HCT116 (cell line): ENCODE results near the gene CCM2. TPM values are rescaled to one million over a fixed set of nuclear protein-coding genes. Genes with fewer than 3 reads are reported as not detected.

Experiments
- ATAC-seq: fragments of 200-7000 bp; cut with Tn5 transposase; 2 replicates; pipeline ENCODE4 v1.9.1; 2020; ENCODE audit warnings: mild to moderate bottlenecking, moderate library complexity
- BruUV-seq: library from RNA; stranded (reverse); fragments of 400-500 nt; replicated peaks from 2 replicates; lab custom pipeline; 2021; lab: Mats Ljungman, UMichigan
- CTCF ChIA-PET: fragments of 300-600 bp; sonication (Branson Sonifier 250); formaldehyde crosslinking; loops from one replicate; lab custom pipeline; 2021; ENCODE audit warnings: antibody characterized with exemption; lab: Charles Lee
- POLR2A ChIA-PET: fragments of 300-600, 350-600 bp; sonication (Branson Sonifier 250); formaldehyde crosslinking; loops from one replicate; lab custom pipeline; 2021; ENCODE audit warnings: antibody characterized with exemption; lab: Charles Lee
- RAD21 ChIA-PET, 2 experiments: fragments of 300-600 bp; sonication (Branson Sonifier 250); formaldehyde crosslinking; loops; one replicate each; lab custom pipeline; 2023; ENCODE audit warnings: low total read pairs in 2 of 2; ENCODE audit not compliant: uncharacterized antibody in 2 of 2, unreplicated experiment in 2 of 2, low non-redundant PET in 1 of 2; lab: Charles Lee
- DNase-seq: peaks from one replicate; pipeline ENCODE4 v3.0.0-alpha.2; 2010; ENCODE audit warnings: low read depth, low spot score
- H2AFZ ChIP-seq: fragments of 200-600 bp; shearing (Covaris generic), sonication (generic); 2 replicates; pipeline ENCODE4 v1.6.1; 2017; ENCODE audit warnings: low read depth, mixed run types, mixed read lengths, antibody characterized with exemption, low read length; ENCODE audit not compliant: poor library complexity, severe bottlenecking
- H3K27ac ChIP-seq: 2 replicates; pipeline ENCODE4 v1.5.1; 2012; ENCODE audit warnings: low read depth, low read length
- H3K27me3 ChIP-seq: fragments of 200-600 bp; sonication (generic); 2 replicates; pipeline ENCODE4 v1.6.1; 2016; ENCODE audit warnings: mixed run types, low read length, mixed read lengths; ENCODE audit not compliant: insufficient read depth
- H3K36me3 ChIP-seq, 2 experiments: fragments of 200-500 bp in 1 of 2; fragments of 200-600 bp in 1 of 2; sonication (Bioruptor generic) in 1 of 2; sonication (generic) in 1 of 2; 2 replicates each; pipeline versions ENCODE4 v1.5.1 to v1.6.1; 2014 to 2016; ENCODE audit warnings: low read length in 2 of 2, inconsistent platforms in 1 of 2, mixed read lengths in 1 of 2, mixed run types in 1 of 2; ENCODE audit not compliant: insufficient read depth in 2 of 2, control insufficient read depth in 1 of 2
- H3K4me1 ChIP-seq, 2 experiments: fragments of 200-600 bp in 1 of 2; sonication (generic) in 1 of 2; 2 replicates each; pipeline versions ENCODE4 v1.5.1 to v1.6.1; 2012 to 2017; ENCODE audit warnings: low read length in 2 of 2, inconsistent platforms in 1 of 2, mild to moderate bottlenecking in 1 of 2, mixed read lengths in 1 of 2, mixed run types in 1 of 2, moderate library complexity in 1 of 2; ENCODE audit not compliant: insufficient read depth in 2 of 2, control insufficient read depth in 1 of 2
- H3K4me2 ChIP-seq: fragments of 200-600 bp; sonication (generic); 2 replicates; pipeline ENCODE4 v1.6.1; 2017; ENCODE audit warnings: mixed run types, low read length, mixed read lengths
- H3K4me3 ChIP-seq, 2 experiments: fragments of 200-600 bp in 1 of 2; sonication (generic) in 1 of 2; replicated peaks in 1 of 2; 2 replicates each; pipeline ENCODE4 v1.5.1; 2011 to 2016; ENCODE audit warnings: low read length in 2 of 2, control low read depth in 1 of 2, low read depth in 1 of 2, mild to moderate bottlenecking in 1 of 2, mixed read lengths in 1 of 2, mixed run types in 1 of 2
- H3K79me2 ChIP-seq: fragments of 200-600 bp; sonication (generic); 2 replicates; pipeline ENCODE4 v1.6.1; 2017; ENCODE audit warnings: mild to moderate bottlenecking, mixed run types, low read length, moderate library complexity, mixed read lengths; ENCODE audit not compliant: insufficient read depth
- H3K9ac ChIP-seq: fragments of 200-600 bp; sonication (generic); 2 replicates; pipeline ENCODE4 v1.6.1; 2016; ENCODE audit warnings: low read length, mixed read lengths
- H3K9me2 ChIP-seq: fragments of 200-600 bp; sonication (generic), shearing (Covaris generic); 2 replicates; pipeline ENCODE4 v1.6.1; 2017; ENCODE audit warnings: mixed run types, mild to moderate bottlenecking, moderate library complexity; ENCODE audit not compliant: insufficient read depth
- H3K9me3 ChIP-seq, 2 experiments: fragments of 200-500 bp in 1 of 2; fragments of 200-600 bp in 1 of 2; sonication (Bioruptor generic) in 1 of 2; sonication (generic) in 1 of 2; 2 replicates each; pipeline ENCODE4 v1.6.1; 2014 to 2017; ENCODE audit warnings: low read length in 2 of 2, mixed read lengths in 2 of 2, inconsistent platforms in 1 of 2, low read depth in 1 of 2, mild to moderate bottlenecking in 1 of 2, mixed run types in 1 of 2, moderate library complexity in 1 of 2; ENCODE audit not compliant: control insufficient read depth in 1 of 2, insufficient read depth in 1 of 2
- H4K20me1 ChIP-seq: fragments of 200-600 bp; sonication (generic), shearing (Covaris generic); 2 replicates; pipeline ENCODE4 v1.6.1; 2017; ENCODE audit warnings: mixed run types, mild to moderate bottlenecking, moderate library complexity; ENCODE audit not compliant: insufficient read depth
- CBX3 ChIP-seq: IDR thresholded peaks from 2 replicates; pipeline ENCODE4 v1.6.1; 2012; ENCODE audit warnings: low read depth
- CEBPB ChIP-seq: IDR thresholded peaks from 2 replicates; pipeline ENCODE4 v1.6.1; 2012; ENCODE audit warnings: low read depth
- EGR1 ChIP-seq: IDR thresholded peaks from 2 replicates; pipeline ENCODE4 v1.6.1; 2012; ENCODE audit warnings: low read depth
- ELF1 ChIP-seq: IDR thresholded peaks from 2 replicates; pipeline ENCODE4 v1.6.1; 2012; ENCODE audit warnings: low read depth, borderline replicate concordance
- EZH2 ChIP-seq: fragments of 200-600 bp; sonication (generic); IDR thresholded peaks from 2 replicates; pipeline ENCODE4 v1.6.1; 2017; ENCODE audit warnings: antibody characterized with exemption, mixed run types
- FOSL1 ChIP-seq: IDR thresholded peaks from 2 replicates; pipeline ENCODE4 v1.6.1; 2012; ENCODE audit warnings: low read depth
- JUND ChIP-seq: IDR thresholded peaks from 2 replicates; pipeline ENCODE4 v1.6.1; 2012
- POLR2A ChIP-seq: IDR thresholded peaks from 2 replicates; pipeline ENCODE4 v1.7.0; 2011; ENCODE audit warnings: borderline replicate concordance; ENCODE audit not compliant: insufficient read depth, insufficient read length; ENCODE audit errors: extremely low read depth
- POLR2AphosphoS5 ChIP-seq: IDR thresholded peaks from 2 replicates; pipeline ENCODE4 v1.6.1; 2011; ENCODE audit warnings: mild to moderate bottlenecking, low read depth, low read length, moderate library complexity
- SIN3A ChIP-seq: IDR thresholded peaks from 2 replicates; pipeline ENCODE4 v1.6.1; 2012; ENCODE audit warnings: low read depth
- SP1 ChIP-seq: IDR thresholded peaks from 2 replicates; pipeline ENCODE4 v1.6.1; 2012; ENCODE audit warnings: low read depth
- TCF7L2 ChIP-seq: IDR thresholded peaks from 2 replicates; pipeline ENCODE4 v1.7.0; 2011; ENCODE audit warnings: borderline replicate concordance, inconsistent platforms; ENCODE audit not compliant: insufficient read depth, insufficient read length; ENCODE audit errors: extremely low read depth
- YY1 ChIP-seq: IDR thresholded peaks from 2 replicates; pipeline ENCODE4 v1.6.1; 2011; ENCODE audit warnings: low read length, low read depth, moderate library complexity, mild to moderate bottlenecking; ENCODE audit not compliant: insufficient replicate concordance; ENCODE audit errors: extremely low read depth
- ZNF274 ChIP-seq: fragments of 200-500 bp; sonication (Bioruptor generic); IDR thresholded peaks from 2 replicates; pipeline ENCODE4 v1.6.1; 2014; ENCODE audit warnings: mild to moderate bottlenecking, low read depth, low read length, inconsistent platforms
- intact Hi-C: fragments of 100-400 bp; cut with micrococcal nuclease; formaldehyde crosslinking; loops from 2 replicates; pipeline ENCODE4 v1.10.0; 2022
- total RNA-seq: library from RNA; stranded (reverse); gene quantifications from one replicate; pipeline ENCODE4 v1.2.1, GENCODE V29; 2021; ENCODE audit not compliant: unreplicated experiment
- TF ChIP-seq, protein P1 (sequence below): IDR thresholded peaks from 2 replicates; pipeline ENCODE4 v1.6.1; 2012; ENCODE audit warnings: low read depth
- TF ChIP-seq, protein P2 (sequence below): IDR thresholded peaks from 2 replicates; pipeline ENCODE4 v1.6.1; 2011; ENCODE audit warnings: mild to moderate bottlenecking, low read length, moderate library complexity; ENCODE audit not compliant: insufficient replicate concordance; ENCODE audit errors: extremely low read depth
- TF ChIP-seq, protein P3 (sequence below): IDR thresholded peaks from 2 replicates; pipeline ENCODE4 v1.6.1; 2012
- TF ChIP-seq, protein P4 (sequence below): IDR thresholded peaks from 2 replicates; pipeline ENCODE4 v1.6.1; 2012
- TF ChIP-seq, protein P5 (sequence below), 3 experiments: fragments of 200-600 bp in 1 of 3; sonication (generic) in 1 of 3; IDR thresholded peaks in 2 of 3; conservative IDR thresholded peaks in 1 of 3; 2 replicates each; pipeline ENCODE4 v1.5.1; 2012 to 2017; ENCODE audit warnings: low read depth in 2 of 3, low read length in 2 of 3, antibody characterized with exemption in 1 of 3, borderline replicate concordance in 1 of 3, control low read depth in 1 of 3, mild to moderate bottlenecking in 1 of 3, mixed read lengths in 1 of 3, mixed run types in 1 of 3, moderate library complexity in 1 of 3; ENCODE audit not compliant: insufficient read depth in 1 of 3

The CCM2 gene
- total RNA-seq, 1 experiment from 2014 or later: 34.4 TPM

DNA sequence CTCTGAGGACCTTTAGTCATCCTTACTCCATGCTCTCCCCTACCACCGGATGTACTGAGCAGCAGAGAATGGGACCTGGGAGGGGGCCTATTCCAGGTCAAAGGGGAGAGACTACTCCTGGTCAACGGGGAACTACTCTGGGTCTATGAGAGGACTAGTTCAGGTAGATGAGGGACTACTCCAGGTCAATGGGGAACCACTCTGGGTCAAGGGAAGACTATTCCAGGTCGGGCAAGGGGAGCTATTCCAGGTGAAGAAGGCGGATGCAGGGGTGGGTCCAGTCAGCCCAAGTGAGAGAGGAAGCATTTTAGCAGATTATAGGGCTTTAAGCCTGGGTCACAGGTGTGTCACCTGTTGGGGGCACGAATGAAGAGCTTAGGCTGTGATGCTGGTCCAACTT is 35.4 kb downstream of the CCM2 start:
- H2AFZ ChIP-seq: no peak overlapping the region
- no peak overlapping the region for H3K27ac ChIP-seq
- H3K9me3 ChIP-seq: no peaks in the 10 kb centered on the region
- 0 out of 2 replicates have a peak, but pooled peaks cover 7% of the 10 kb centered on the region for H3K79me2 ChIP-seq
- no peaks in the 10 kb centered on the region for H4K20me1 ChIP-seq
- TF ChIP-seq, protein P1, sequence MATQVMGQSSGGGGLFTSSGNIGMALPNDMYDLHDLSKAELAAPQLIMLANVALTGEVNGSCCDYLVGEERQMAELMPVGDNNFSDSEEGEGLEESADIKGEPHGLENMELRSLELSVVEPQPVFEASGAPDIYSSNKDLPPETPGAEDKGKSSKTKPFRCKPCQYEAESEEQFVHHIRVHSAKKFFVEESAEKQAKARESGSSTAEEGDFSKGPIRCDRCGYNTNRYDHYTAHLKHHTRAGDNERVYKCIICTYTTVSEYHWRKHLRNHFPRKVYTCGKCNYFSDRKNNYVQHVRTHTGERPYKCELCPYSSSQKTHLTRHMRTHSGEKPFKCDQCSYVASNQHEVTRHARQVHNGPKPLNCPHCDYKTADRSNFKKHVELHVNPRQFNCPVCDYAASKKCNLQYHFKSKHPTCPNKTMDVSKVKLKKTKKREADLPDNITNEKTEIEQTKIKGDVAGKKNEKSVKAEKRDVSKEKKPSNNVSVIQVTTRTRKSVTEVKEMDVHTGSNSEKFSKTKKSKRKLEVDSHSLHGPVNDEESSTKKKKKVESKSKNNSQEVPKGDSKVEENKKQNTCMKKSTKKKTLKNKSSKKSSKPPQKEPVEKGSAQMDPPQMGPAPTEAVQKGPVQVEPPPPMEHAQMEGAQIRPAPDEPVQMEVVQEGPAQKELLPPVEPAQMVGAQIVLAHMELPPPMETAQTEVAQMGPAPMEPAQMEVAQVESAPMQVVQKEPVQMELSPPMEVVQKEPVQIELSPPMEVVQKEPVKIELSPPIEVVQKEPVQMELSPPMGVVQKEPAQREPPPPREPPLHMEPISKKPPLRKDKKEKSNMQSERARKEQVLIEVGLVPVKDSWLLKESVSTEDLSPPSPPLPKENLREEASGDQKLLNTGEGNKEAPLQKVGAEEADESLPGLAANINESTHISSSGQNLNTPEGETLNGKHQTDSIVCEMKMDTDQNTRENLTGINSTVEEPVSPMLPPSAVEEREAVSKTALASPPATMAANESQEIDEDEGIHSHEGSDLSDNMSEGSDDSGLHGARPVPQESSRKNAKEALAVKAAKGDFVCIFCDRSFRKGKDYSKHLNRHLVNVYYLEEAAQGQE: no peak
- TF ChIP-seq FOSL1 (no peak), EGR1 (no peak), CEBPB (no peak), TCF7L2 (no peak), POLR2A (no peak), SP1 (no peak), ZNF274 (no peak), YY1 (no peak), CBX3 (no peak), ELF1 (no peak), EZH2 (no peak), JUND (no peak), POLR2AphosphoS5 (no peak), SIN3A (no peak)
- TF ChIP-seq, protein P2, sequence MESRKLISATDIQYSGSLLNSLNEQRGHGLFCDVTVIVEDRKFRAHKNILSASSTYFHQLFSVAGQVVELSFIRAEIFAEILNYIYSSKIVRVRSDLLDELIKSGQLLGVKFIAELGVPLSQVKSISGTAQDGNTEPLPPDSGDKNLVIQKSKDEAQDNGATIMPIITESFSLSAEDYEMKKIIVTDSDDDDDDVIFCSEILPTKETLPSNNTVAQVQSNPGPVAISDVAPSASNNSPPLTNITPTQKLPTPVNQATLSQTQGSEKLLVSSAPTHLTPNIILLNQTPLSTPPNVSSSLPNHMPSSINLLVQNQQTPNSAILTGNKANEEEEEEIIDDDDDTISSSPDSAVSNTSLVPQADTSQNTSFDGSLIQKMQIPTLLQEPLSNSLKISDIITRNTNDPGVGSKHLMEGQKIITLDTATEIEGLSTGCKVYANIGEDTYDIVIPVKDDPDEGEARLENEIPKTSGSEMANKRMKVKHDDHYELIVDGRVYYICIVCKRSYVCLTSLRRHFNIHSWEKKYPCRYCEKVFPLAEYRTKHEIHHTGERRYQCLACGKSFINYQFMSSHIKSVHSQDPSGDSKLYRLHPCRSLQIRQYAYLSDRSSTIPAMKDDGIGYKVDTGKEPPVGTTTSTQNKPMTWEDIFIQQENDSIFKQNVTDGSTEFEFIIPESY: no peak
- TF ChIP-seq, protein P3, sequence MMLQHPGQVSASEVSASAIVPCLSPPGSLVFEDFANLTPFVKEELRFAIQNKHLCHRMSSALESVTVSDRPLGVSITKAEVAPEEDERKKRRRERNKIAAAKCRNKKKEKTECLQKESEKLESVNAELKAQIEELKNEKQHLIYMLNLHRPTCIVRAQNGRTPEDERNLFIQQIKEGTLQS: no peak
- TF ChIP-seq, protein P4, sequence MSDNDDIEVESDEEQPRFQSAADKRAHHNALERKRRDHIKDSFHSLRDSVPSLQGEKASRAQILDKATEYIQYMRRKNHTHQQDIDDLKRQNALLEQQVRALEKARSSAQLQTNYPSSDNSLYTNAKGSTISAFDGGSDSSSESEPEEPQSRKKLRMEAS: no peak
- TF ChIP-seq, protein P5, sequence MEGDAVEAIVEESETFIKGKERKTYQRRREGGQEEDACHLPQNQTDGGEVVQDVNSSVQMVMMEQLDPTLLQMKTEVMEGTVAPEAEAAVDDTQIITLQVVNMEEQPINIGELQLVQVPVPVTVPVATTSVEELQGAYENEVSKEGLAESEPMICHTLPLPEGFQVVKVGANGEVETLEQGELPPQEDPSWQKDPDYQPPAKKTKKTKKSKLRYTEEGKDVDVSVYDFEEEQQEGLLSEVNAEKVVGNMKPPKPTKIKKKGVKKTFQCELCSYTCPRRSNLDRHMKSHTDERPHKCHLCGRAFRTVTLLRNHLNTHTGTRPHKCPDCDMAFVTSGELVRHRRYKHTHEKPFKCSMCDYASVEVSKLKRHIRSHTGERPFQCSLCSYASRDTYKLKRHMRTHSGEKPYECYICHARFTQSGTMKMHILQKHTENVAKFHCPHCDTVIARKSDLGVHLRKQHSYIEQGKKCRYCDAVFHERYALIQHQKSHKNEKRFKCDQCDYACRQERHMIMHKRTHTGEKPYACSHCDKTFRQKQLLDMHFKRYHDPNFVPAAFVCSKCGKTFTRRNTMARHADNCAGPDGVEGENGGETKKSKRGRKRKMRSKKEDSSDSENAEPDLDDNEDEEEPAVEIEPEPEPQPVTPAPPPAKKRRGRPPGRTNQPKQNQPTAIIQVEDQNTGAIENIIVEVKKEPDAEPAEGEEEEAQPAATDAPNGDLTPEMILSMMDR (IDR thresholded peaks at IDR 0.05 in 2 of 3, conservative IDR thresholded peaks at IDR 0.05 in 1 of 3; ENCODE audit: borderline replicate concordance in 1 of 3, insufficient read depth in 1 of 3, low read depth in 2 of 3, low read length in 2 of 3): no peak
- H3K4me1 ChIP-seq: no peaks in the 10 kb centered on the region; a peak in 2 of 4 replicates
- BruUV-seq: no TSS peak
- no peak overlapping the region for H3K4me3 ChIP-seq
- H3K27me3 ChIP-seq: no peaks in the 10 kb centered on the region
- intact Hi-C loops: no loop called here
- no peak overlapping the region for H3K9ac ChIP-seq
- ATAC-seq: no peak
- no peaks in the 10 kb centered on the region for H3K36me3 ChIP-seq
- no peaks in the 10 kb centered on the region for H3K9me2 ChIP-seq
- no peak overlapping the region for H3K4me2 ChIP-seq
- ChIA-PET RAD21 (no interaction called here), POLR2A (no interaction called here), CTCF (no interaction called here)
- DNase-seq: no peak
